ENCODE data around the gene MORN5. TPM values are rescaled to one million over a fixed set of nuclear protein-coding genes. Genes with fewer than 3 reads are reported as not detected.

The MORN5 gene
- total and polyA plus RNA-seq, 10 of the 15 experiments (the other 5 are each of a cell fraction or from before 2014, with no cell fraction given), result not detected

- TF ChIP-seq E2F4 (IDR thresholded peaks at IDR 0.05; ENCODE audit: low read depth, low read length) (0 out of 2 replicates have a peak, but pooled peaks have one; percentile 9), RELA (IDR thresholded peaks at IDR 0.05; ENCODE audit: borderline replicate concordance, partially characterized antibody) (peak; percentile 64), HDGF (IDR thresholded peaks at IDR 0.05) (peak; percentile 86), SMAD5 (IDR thresholded peaks at IDR 0.05; ENCODE audit: low read depth) (peak; percentile 54; the same call in 1 of the 2 replicates), NR2F1 (conservative IDR thresholded peaks at IDR 0.05) (0 out of 2 replicates have a peak, but pooled peaks have one; percentile 15), SP1 (IDR thresholded peaks at IDR 0.05; ENCODE audit: low read depth, low read length) (peak; percentile 26), NKRF (conservative IDR thresholded peaks at IDR 0.05) (no peak), RELB (IDR thresholded peaks at IDR 0.05; ENCODE audit: low read depth) (peak; percentile 9; the same call in 1 of the 2 replicates), MTA2 (IDR thresholded peaks at IDR 0.05; ENCODE audit: low read depth) (no peak), NRF1 (conservative IDR thresholded peaks at IDR 0.05; ENCODE audit: low read depth, low read length) (peak; percentile 98), NFYB (IDR thresholded peaks at IDR 0.05; ENCODE audit: insufficient read depth, low read depth, low read length) (peak; percentile 37; the same call in 1 of the 2 replicates), RUNX3 (IDR thresholded peaks at IDR 0.05; ENCODE audit: low read length) (0 out of 2 replicates have a peak, but pooled peaks have one; percentile 17), ZNF687 (IDR thresholded peaks at IDR 0.05) (peak; percentile 57; the same call in 1 of the 2 replicates), BHLHE40 (IDR thresholded peaks at IDR 0.05; ENCODE audit: borderline replicate concordance in 1 of 2, low read depth in 2 of 2, low read length in 1 of 2) (peak; percentile 7 to 50; a peak in 2 of 4 replicates), FOXK2 (IDR thresholded peaks at IDR 0.05) (peak; percentile 75), CHD2 (IDR thresholded peaks at IDR 0.05; ENCODE audit: borderline replicate concordance, low read depth, low read length) (0 out of 2 replicates have a peak, but pooled peaks have one; percentile 27), MLLT1 (IDR thresholded peaks at IDR 0.05) (0 out of 2 replicates have a peak, but pooled peaks have one; percentile 35), HCFC1 (IDR thresholded peaks at IDR 0.05; ENCODE audit: low read length) (0 out of 2 replicates have a peak, but pooled peaks have one; percentile 13)
Measured at GRCh38 chr9:122159026-122159924, at the start of gene MORN5, which contains the start of gene NDUFA8 (continued).

Measured in GM12878 (cell line).